HFFc6 (cell line): ENCODE results near the gene NEU3. TPM values are rescaled to one million over a fixed set of nuclear protein-coding genes. Genes with fewer than 3 reads are reported as not detected.

Experiments used
- DNase-seq: peaks from one replicate; pipeline ENCODE4 v3.0.0-alpha.2; 2018
- H3K27ac Mint-ChIP-seq: 2 replicates; pipeline ENCODE4 v1.8.0; 2020; ENCODE audit warnings: mild to moderate bottlenecking, mixed read lengths
- H3K27me3 Mint-ChIP-seq: 2 replicates; pipeline ENCODE4 v1.8.0; 2021; ENCODE audit warnings: mild to moderate bottlenecking, moderate library complexity, mixed read lengths; ENCODE audit not compliant: insufficient read depth
- H3K36me3 Mint-ChIP-seq: 2 replicates; pipeline ENCODE4 v1.8.0; 2021; ENCODE audit warnings: low read depth, mixed read lengths
- H3K4me1 Mint-ChIP-seq: 2 replicates; pipeline ENCODE4 v1.8.0; 2020; ENCODE audit warnings: low read depth, mixed read lengths
- H3K4me3 Mint-ChIP-seq: 2 replicates; pipeline ENCODE4 v1.8.0; 2020; ENCODE audit warnings: mild to moderate bottlenecking, moderate library complexity, mixed read lengths
- H3K9me3 Mint-ChIP-seq: 2 replicates; pipeline ENCODE4 v1.8.0; 2020; ENCODE audit warnings: mild to moderate bottlenecking, mixed read lengths
- CTCF ChIP-seq: fragments of 200-600 bp; sonication (generic); IDR thresholded peaks from 2 replicates; pipeline ENCODE4 v1.5.0; 2021; ENCODE audit warnings: antibody characterized with exemption, mild to moderate bottlenecking
- total RNA-seq, 6 experiments: library from RNA; stranded (reverse); fragmentation: NEBNext Ultra II Directional; extraction: Animal tissue kit (Norgen Biotek cat#: 25700); gene quantifications; 2 replicates in 1 of 6; 3 replicates in 5 of 6; pipeline ENCODE4 v1.2.3, GENCODE V29; 2021

NEU3 gene
- total RNA-seq, 6 experiments from 2014 or later = 7.6 to 8.9 (median 8.4) TPM

DNA sequence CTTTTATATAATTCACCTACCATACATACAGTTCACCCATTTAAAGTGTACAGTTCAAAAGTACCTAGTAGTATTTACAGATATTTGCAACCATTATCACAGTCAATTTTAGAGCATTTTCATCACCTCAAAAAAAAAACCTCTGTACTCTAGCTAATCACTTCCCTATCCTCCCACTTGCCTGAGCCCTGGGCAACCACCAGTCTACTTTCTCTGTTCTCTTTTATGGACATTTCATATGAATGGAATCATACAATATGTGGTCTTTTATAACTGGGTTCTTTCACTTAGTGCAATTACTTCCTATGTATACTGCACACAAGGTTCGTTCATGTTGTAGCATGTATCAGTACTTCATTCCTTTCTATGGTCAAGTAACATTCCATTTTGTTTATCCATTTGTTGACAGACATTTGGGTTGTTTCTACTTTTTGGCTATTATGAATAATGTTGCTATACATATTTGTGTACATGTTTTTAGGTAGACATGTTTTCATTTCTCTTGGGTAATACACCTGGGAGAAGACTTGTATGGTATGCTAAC, 17.8 kb upstream of the NEU3 start:
- no peaks in the 10 kb centered on the region for H3K9me3 Mint-ChIP-seq
- no peaks in the 10 kb centered on the region for H3K4me1 Mint-ChIP-seq
- H3K36me3 Mint-ChIP-seq = peaks cover 41% of the 10 kb centered on the region
- H3K27me3 Mint-ChIP-seq = no peaks in the 10 kb centered on the region; the same call in 1 of the 2 replicates
- no peak for DNase-seq
- H3K27ac Mint-ChIP-seq = no peak overlapping the region
- TF ChIP-seq CTCF = no peak
- no peak overlapping the region for H3K4me3 Mint-ChIP-seq

DNA sequence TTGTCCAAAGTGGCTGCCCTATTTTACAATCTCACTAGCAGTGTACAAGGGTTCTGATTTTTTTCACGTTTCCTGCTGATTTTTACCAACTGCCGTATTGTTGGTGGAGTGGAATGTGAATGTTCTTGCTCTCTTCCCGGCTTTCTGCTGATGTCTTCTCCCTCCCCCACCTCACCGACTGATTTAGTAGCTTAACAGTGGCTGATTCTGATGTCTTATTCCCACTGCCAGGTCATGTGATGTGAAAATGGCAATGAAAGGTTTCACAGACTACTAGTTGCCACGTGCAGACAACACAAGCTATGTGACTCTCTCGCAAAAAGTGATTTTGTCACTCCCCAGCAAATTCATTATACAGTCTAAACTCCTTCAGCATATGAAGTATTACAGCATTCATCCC, 17.3 kb upstream of the NEU3 start:
- no peaks in the 10 kb centered on the region; the same call in 1 of the 2 replicates for H3K27me3 Mint-ChIP-seq

GRCh38 chr11:74978041-74978440, 10.7 kb upstream of the NEU3 start:
- peaks cover 2% of the 10 kb centered on the region; the same call in 1 of the 2 replicates for H3K27me3 Mint-ChIP-seq
- H3K36me3 Mint-ChIP-seq = peaks cover 42% of the 10 kb centered on the region
- H3K9me3 Mint-ChIP-seq = no peaks in the 10 kb centered on the region
- no peaks in the 10 kb centered on the region for H3K4me1 Mint-ChIP-seq
- no peak for DNase-seq
- no peak overlapping the region for H3K4me3 Mint-ChIP-seq
- no peak overlapping the region for H3K27ac Mint-ChIP-seq
- TF ChIP-seq CTCF = no peak

More for the DNA sequence above, 17.3 kb upstream of the NEU3 start:
- no peak for TF ChIP-seq CTCF
- Mint-ChIP-seq H3K4me1 (no peaks in the 10 kb centered on the region), H3K4me3 (no peak overlapping the region), H3K27ac (no peak overlapping the region), H3K9me3 (no peaks in the 10 kb centered on the region), H3K36me3 (peaks cover 45% of the 10 kb centered on the region)
- no peak for DNase-seq

GRCh38 chr11:74980634-74981033, 8.1 kb upstream of the NEU3 start:
- H3K4me1 Mint-ChIP-seq = no peaks in the 10 kb centered on the region
- no peak overlapping the region for H3K27ac Mint-ChIP-seq
- H3K27me3 Mint-ChIP-seq = peaks cover 2% of the 10 kb centered on the region
- no peaks in the 10 kb centered on the region for H3K9me3 Mint-ChIP-seq
- peaks cover 19% of the 10 kb centered on the region; the same call in 1 of the 2 replicates for H3K36me3 Mint-ChIP-seq
- no peak for TF ChIP-seq CTCF
- DNase-seq = no peak
- H3K4me3 Mint-ChIP-seq = no peak overlapping the region

- Mint-ChIP-seq H3K4me3 (no peak overlapping the region), H3K4me1 (no peaks in the 10 kb centered on the region), H3K36me3 (peaks cover 12% of the 10 kb centered on the region; the same call in 1 of the 2 replicates), H3K27me3 (peaks cover 2% of the 10 kb centered on the region), H3K9me3 (no peaks in the 10 kb centered on the region), H3K27ac (peak overlapping the region; percentile 22; the same call in 1 of the 2 replicates)
- no peak for DNase-seq
- TF ChIP-seq CTCF = no peak
Observed at GRCh38 chr11:74981888-74982287, 6.8 kb upstream of the NEU3 start.
